Endothelial cell of umbilical vein (primary cell): ENCODE data around the gene U2AF2. TPM values are rescaled to one million over a fixed set of nuclear protein-coding genes. Genes with fewer than 3 reads are reported as not detected.

ENCODE experiments used
- BruUV-seq: library from RNA; stranded (reverse); fragments of 400-500 nt; replicated peaks from 2 replicates; lab custom pipeline; 2021; lab: Mats Ljungman, UMichigan
- CTCF ChIA-PET: fragments of 300-600, 350-600 bp; sonication (Branson Sonifier 250); formaldehyde crosslinking; loops from one replicate; lab custom pipeline; 2021; ENCODE audit warnings: antibody characterized with exemption, inconsistent platforms; lab: Charles Lee
- POLR2A ChIA-PET: fragments of 300-600, 350-600 bp; sonication (Branson Sonifier 250); formaldehyde crosslinking; loops from one replicate; lab custom pipeline; 2021; ENCODE audit warnings: antibody characterized with exemption, inconsistent platforms; lab: Charles Lee
- DNase-seq: peaks from one replicate; pipeline ENCODE4 v3.0.0-alpha.2; 2011; ENCODE audit warnings: low read depth, low spot score
- FAIRE-seq: peaks from 2 replicates; lab custom pipeline; 2011; peaks lifted over from hg19 to GRCh38; lab: Jason Lieb, UNC
- H2AFZ ChIP-seq: 2 replicates; pipeline ENCODE4 v1.6.0; 2012; ENCODE audit warnings: low read depth, low read length, control low read depth, inconsistent platforms
- H3K27ac ChIP-seq: 2 replicates; pipeline ENCODE4 v1.5.1; 2011; ENCODE audit warnings: low read depth, mild to moderate bottlenecking, control low read depth, low read length, moderate library complexity; ENCODE audit not compliant: insufficient read depth
- H3K27me3 ChIP-seq, 2 experiments: 2 replicates each; pipeline versions ENCODE4 v1.6.0 to v1.6.1; 2011; ENCODE audit warnings: low read length in 2 of 2, mixed read lengths in 1 of 2; ENCODE audit not compliant: control insufficient read depth in 2 of 2, insufficient read depth in 2 of 2
- H3K36me3 ChIP-seq, 2 experiments: 2 replicates in 1 of 2; 3 replicates in 1 of 2; pipeline ENCODE4 v1.5.1; 2011; ENCODE audit warnings: low read length in 2 of 2, mild to moderate bottlenecking in 1 of 2, moderate library complexity in 1 of 2; ENCODE audit not compliant: control insufficient read depth in 2 of 2, insufficient read depth in 2 of 2; ENCODE audit errors: extremely low read depth in 1 of 2
- H3K4me1 ChIP-seq: 3 replicates; pipeline ENCODE4 v1.5.1; 2011; ENCODE audit warnings: mild to moderate bottlenecking, low read length; ENCODE audit not compliant: control insufficient read depth, insufficient read depth; ENCODE audit errors: extremely low read depth
- H3K4me2 ChIP-seq: 2 replicates; pipeline ENCODE4 v1.6.1; 2011; ENCODE audit warnings: low read length, control low read depth, mixed read lengths; ENCODE audit not compliant: insufficient read depth
- H3K4me3 ChIP-seq, 3 experiments: fragments of 200-600 bp in 1 of 3; sonication (generic), shearing (Covaris generic) in 1 of 3; replicated peaks in 1 of 3; 2 replicates each; pipeline ENCODE4 v1.5.1; 2011 to 2016; ENCODE audit warnings: control low read depth in 3 of 3, low read length in 3 of 3, mild to moderate bottlenecking in 2 of 3, inconsistent platforms in 1 of 3, low read depth in 1 of 3, moderate library complexity in 1 of 3; ENCODE audit not compliant: insufficient read depth in 1 of 3
- H3K79me2 ChIP-seq: 2 replicates; pipeline ENCODE4 v1.6.0; 2012; ENCODE audit warnings: low read length, inconsistent platforms; ENCODE audit not compliant: control insufficient read depth, insufficient read depth
- H3K9ac ChIP-seq: replicated peaks from 2 replicates; pipeline ENCODE3; 2011; ENCODE audit warnings: low read length, control low read depth; ENCODE audit not compliant: insufficient read depth; ENCODE audit errors: extremely low read depth
- H3K9me1 ChIP-seq: replicated peaks from 3 replicates; pipeline ENCODE4 v1.6.0; 2011; ENCODE audit warnings: mild to moderate bottlenecking, low read length; ENCODE audit not compliant: control insufficient read depth, insufficient read depth; ENCODE audit errors: extremely low read depth
- H3K9me3 ChIP-seq: replicated peaks from 2 replicates; pipeline ENCODE4 v1.5.1; 2012; ENCODE audit warnings: low read length, inconsistent platforms; ENCODE audit not compliant: control insufficient read depth, insufficient read depth
- H4K20me1 ChIP-seq: replicated peaks from 2 replicates; pipeline ENCODE3; 2011; ENCODE audit warnings: mild to moderate bottlenecking, low read length; ENCODE audit not compliant: control insufficient read depth, insufficient read depth; ENCODE audit errors: extremely low read depth
- CTCF ChIP-seq, 2 donors: IDR thresholded peaks; 1 replicate in 1 of 2; 2 replicates in 1 of 2; pipeline ENCODE4 v1.5.1; 2011; ENCODE audit warnings: low read length in 2 of 2, mild to moderate bottlenecking in 2 of 2, moderate library complexity in 2 of 2, control low read depth in 1 of 2, inconsistent platforms in 1 of 2, low read depth in 1 of 2; ENCODE audit not compliant: insufficient read depth in 1 of 2; ENCODE audit errors: extremely low read depth in 1 of 2
- FOS ChIP-seq: IDR thresholded peaks from 2 replicates; pipeline ENCODE4 v1.6.1; 2011; ENCODE audit warnings: mild to moderate bottlenecking, low read length, moderate library complexity, borderline replicate concordance; ENCODE audit not compliant: insufficient read depth
- GATA2 ChIP-seq: IDR thresholded peaks from 2 replicates; pipeline ENCODE4 v1.7.0; 2011; ENCODE audit warnings: low read depth, mild to moderate bottlenecking, moderate library complexity, mixed read lengths, low read length; ENCODE audit not compliant: insufficient read length, insufficient read depth
- MAX ChIP-seq: IDR thresholded peaks from 2 replicates; pipeline ENCODE4 v1.6.1; 2011; ENCODE audit not compliant: insufficient read depth, insufficient read length
- POLR2A ChIP-seq: IDR thresholded peaks from 2 replicates; pipeline ENCODE4 v1.6.1; 2012; ENCODE audit warnings: low read depth, mild to moderate bottlenecking, control low read depth, low read length
- POLR2AphosphoS5 ChIP-seq: IDR thresholded peaks from 2 replicates; pipeline ENCODE4 v1.6.1; 2012; ENCODE audit warnings: low read depth, mild to moderate bottlenecking, control low read depth, low read length, moderate library complexity; ENCODE audit not compliant: insufficient read depth
- dilution Hi-C: fragments of 300-500 bp; cut with MboI; formaldehyde crosslinking; loops from one replicate; pipeline ENCODE4 v1.15.0; 2019; ENCODE audit warnings: low sequenced_read_pairs; ENCODE audit not compliant: extremely low pct_ligation_motif_present
- intact Hi-C: fragments of 100-400 bp; cut with micrococcal nuclease; formaldehyde crosslinking; loops from one replicate; pipeline ENCODE4 v1.10.0; 2022
- polyA plus RNA-seq, 4 experiments: library from polyadenylated mRNA; depleted of rRNA in 3 of 4; stranded (reverse) in 3 of 4; unstranded in 1 of 4; fragments of >200 nt; gene quantifications; 2 replicates each; pipeline versions ENCODE4 v1.2.1 to v1.2.3, GENCODE V29; 2011 to 2012; ENCODE audit warnings: missing spikeins in 1 of 4
- total RNA-seq: library from RNA; stranded (reverse); gene quantifications from 2 replicates; pipeline ENCODE4 v1.2.3, GENCODE V29; 2021

The U2AF2 gene
- total and polyA plus RNA-seq, 2 donors (not counting 3 experiments of a cell fraction or from before 2014, with no cell fraction given) = 183 to 259 TPM

- intact Hi-C loops = no loop called here
- H3K27me3 ChIP-seq = no peaks in the 10 kb centered on the region
- H2AFZ ChIP-seq = no peak overlapping the region
- H3K4me1 ChIP-seq = peaks cover 8% of the 10 kb centered on the region
- TF ChIP-seq POLR2A (no peak), GATA2 (no peak), CTCF (IDR thresholded peaks at IDR 0.05; ENCODE audit: extremely low read depth in 1 of 2, insufficient read depth in 1 of 2, low read depth in 1 of 2, low read length in 2 of 2) (no peak), FOS (no peak), MAX (no peak), POLR2AphosphoS5 (no peak)
- BruUV-seq = no TSS peak
- no peaks in the 10 kb centered on the region for H3K9me1 ChIP-seq
- FAIRE-seq (no peak), DNase-seq (no peak)
- H3K4me2 ChIP-seq = no peak overlapping the region
- no peak overlapping the region for H3K4me3 ChIP-seq
- H3K79me2 ChIP-seq = no peaks in the 10 kb centered on the region
- H3K9ac ChIP-seq = no peak overlapping the region
- dilution Hi-C loops = no loop called here
- ChIA-PET POLR2A (interaction anchor here (0.6 kb wide), 1 partner anchor 74 kb away, joined by 3 read pairs; no protein-coding TSS in a partner anchor), CTCF (interaction anchor here (0.7 to 1.4 kb wide), 3 partner anchors 9 to 16 kb away, joined by 3 to 4 read pairs (median 3); no protein-coding TSS in a partner anchor)
- peaks cover 0 to 3% of the 10 kb centered on the region in 2 experiments for H3K36me3 ChIP-seq
- H4K20me1 ChIP-seq = no peaks in the 10 kb centered on the region
- no peak overlapping the region for H3K27ac ChIP-seq
- no peaks in the 10 kb centered on the region for H3K9me3 ChIP-seq
Measured at GRCh38 chr19:55622242-55622969, 32.4 kb upstream of the U2AF2 start.
